ENCODE measurements around the gene CCDC28B.

- TF ChIP-seq CTCF (IDR thresholded peaks at IDR 0.05): no peak
- TF ChIP-seq EP300 (IDR thresholded peaks at IDR 0.05): no peak
- TF ChIP-seq POLR2A (IDR thresholded peaks at IDR 0.05): no peak
Measured at GRCh38 chr1:32178380-32179192, 21.8 kb upstream of the CCDC28B start.

Data from tibial nerve (tissue), 4 donors.